Pancreas (tissue), 10 donors: ENCODE measurements around the gene CD59. TPM values are rescaled to one million over a fixed set of nuclear protein-coding genes. Genes with fewer than 3 reads are reported as not detected.

ENCODE experiments used
- ATAC-seq, 4 donors: fragments of 200-7000 bp; cut with Tn5 transposase; one replicate each; pipeline versions ENCODE4 v1.8.0 to v1.9.1; 2020; ENCODE audit warnings: mild to moderate bottlenecking in 4 of 4, moderate library complexity in 4 of 4
- DNase-seq, 6 donors: peaks; one replicate each; pipeline ENCODE4 v3.0.0-alpha.2; 2020
- FAIRE-seq: peaks from 2 replicates; lab custom pipeline; 2012; peaks lifted over from hg19 to GRCh38; lab: Jason Lieb, UNC
- H3K27ac ChIP-seq, 4 donors: fragments of 200-600 bp; sonication (generic); 1 replicate in 3 of 4; 2 replicates in 1 of 4; pipeline versions ENCODE4 v1.5.0 to v1.8.0; 2020
- H3K27me3 ChIP-seq, 4 donors: fragments of 200-600 bp; one replicate each; pipeline ENCODE4 v1.8.0; 2021
- H3K36me3 ChIP-seq, 3 donors: fragments of 200-600 bp; sonication (generic) in 1 of 3; one replicate each; pipeline versions ENCODE4 v1.5.0 to v1.8.0; 2020 to 2021
- H3K4me1 ChIP-seq, 3 donors: fragments of 200-600 bp; one replicate each; pipeline ENCODE4 v1.8.0; 2021
- H3K4me3 ChIP-seq, 4 donors: fragments of 200-600 bp; sonication (generic) in 2 of 4; one replicate each; pipeline versions ENCODE4 v1.5.0 to v1.8.0; 2020 to 2021
- H3K9me3 ChIP-seq, 4 donors: fragments of 200-600 bp; one replicate each; pipeline ENCODE4 v1.8.0; 2021
- CTCF ChIP-seq, 4 donors: fragments of 200-600 bp; sonication (generic) in 3 of 4; IDR thresholded peaks; one replicate each; pipeline versions ENCODE4 v1.5.0 to v1.8.0; 2021; ENCODE audit warnings: antibody characterized with exemption in 4 of 4
- WGBS, 2 donors: extraction: QIAGEN DNeasy Blood & Tissue Kit; methylation state at CpG; one replicate each; pipeline ENCODE4 v1.1.7; 2013; 5-methylcytosine and 5-hydroxymethylcytosine counted together
- intact Hi-C, 3 donors: fragments of 100-400 bp; cut with DNase I; formaldehyde crosslinking; loops; one replicate each; pipeline versions ENCODE4 v1.11.1 to v1.14.2; 2022
- polyA plus RNA-seq, 2 donors: library from polyadenylated mRNA; stranded (reverse); fragments of 200-250 nt; gene quantifications; one replicate each; pipeline ENCODE4 v1.2.3, GENCODE V29; 2013
- total RNA-seq, 6 donors: library from RNA; stranded (reverse); fragmentation: NEBNext Ultra II Directional in 4 of 6; extraction: Animal tissue kit (Norgen Biotek cat#: 25700) in 4 of 6; gene quantifications; one replicate each; pipeline versions ENCODE4 v1.2.1 to v1.2.4, GENCODE V29; 2021 to 2023
- donor health status: healthy with polysubstance abuse.
- donor health status: DM: no; HTN: no; CAD: no; lungs with moderate emphysema.
- donor health status: DM: no; HTN: no; CAD: no.
- donor health status: control.
- donor health status: control.
- donor health status: Bipolar disorder and iron deficiency.
- donor health status: DM: yes; HTN: yes; CAD: no.
- donor health status: DM: no; HTN: no; CAD: no.
- donor health status: DM: no; HTN: no; CAD: no.
- donor health status: DM: yes; HTN: yes; CAD: no.

Gene CD59
- total and polyA plus RNA-seq, 8 donors: 44.4 to 495 (median 170) TPM

- Histone ChIP-seq H3K9me3 (no peaks in the 10 kb centered on the region), H3K27ac (peak overlapping the region; percentile 34 to 81 (median 58)), H3K4me3 (peak overlapping the region; percentile 9 to 55 (median 29)), H3K27me3 (no peaks in the 10 kb centered on the region), H3K36me3 (no peaks in the 10 kb centered on the region), H3K4me1 (peaks cover 17 to 49% (median 24%) of the 10 kb centered on the region in 3 donors)
- FAIRE-seq: no peak
- WGBS, 2 donors: 11 to 14% methylated on average over 7 of the region's 7 CpGs
- ATAC-seq: peak; percentile 16 to 43 (median 26)
- no peak for TF ChIP-seq CTCF (IDR thresholded peaks at IDR 0.05)
- no peak for DNase-seq
- intact Hi-C loops: no loop called here
Observed at GRCh38 chr11:33701302-33702230, 34.7 kb downstream of the CD59 start.

- Histone ChIP-seq H3K9me3 (no peaks in the 10 kb centered on the region), H3K4me3 (peak within 1 kb of the TSS; percentile 9 to 55 (median 29)), H3K27ac (peak within 1 kb of the TSS; percentile 34 to 81 (median 58)), H3K27me3 (no peaks in the 10 kb centered on the region), H3K4me1 (peaks cover 21 to 57% (median 25%) of the 10 kb centered on the region in 3 donors), H3K36me3 (no peaks in the 10 kb centered on the region)
- TF ChIP-seq CTCF (IDR thresholded peaks at IDR 0.05): no peak
- peak; percentile 90 to 96 (median 94) for DNase-seq
- FAIRE-seq: no peak
- intact Hi-C loops: no loop called here
- ATAC-seq: peak; percentile 82 to 92 (median 90)
- 1 to 2% methylated on average over 59 to 72 of the region's 72 CpGs for WGBS, 2 donors
Observed at GRCh38 chr11:33700502-33701271, 35.5 kb downstream of the CD59 start, which contains the start of gene C11orf91. TSS of gene C11orf91 (minus strand) at chr11:33700826. CDS start at chr11:33700740, 86 bp downstream.

GRCh38 chr11:33700063-33700501, 36.1 kb downstream of the CD59 start:
- DNase-seq: peak in 5 of 6 donors; percentile 43 to 85 (median 64)
- TF ChIP-seq CTCF (IDR thresholded peaks at IDR 0.05): no peak
- H3K4me3 ChIP-seq: peak overlapping the region; percentile 9 to 55 (median 29)
- no peak for ATAC-seq
- no peaks in the 10 kb centered on the region for H3K9me3 ChIP-seq
- H3K27ac ChIP-seq: peak overlapping the region in 3 of 4 donors; percentile 34 to 81 (median 71)
- no peaks in the 10 kb centered on the region for H3K27me3 ChIP-seq
- intact Hi-C loops: no loop called here
- FAIRE-seq: no peak
- H3K36me3 ChIP-seq: no peaks in the 10 kb centered on the region
- WGBS, 2 donors: 63 to 64% methylated on average over 20 to 25 of the region's 25 CpGs
- H3K4me1 ChIP-seq: peaks cover 27 to 61% (median 29%) of the 10 kb centered on the region in 3 donors

GRCh38 chr11:33699515-33700062, 36.6 kb downstream of the CD59 start:
- no peaks in the 10 kb centered on the region for H3K9me3 ChIP-seq
- 65% methylated on average over 12 of the region's 12 CpGs for WGBS, 2 donors
- FAIRE-seq (no peak), ATAC-seq (no peak), DNase-seq (peak in 1 of 6 donors; percentile 50)
- intact Hi-C loops: no loop called here
- H3K27me3 ChIP-seq: no peaks in the 10 kb centered on the region
- H3K4me3 ChIP-seq: no peak overlapping the region
- peak overlapping the region in 3 of 4 donors; percentile 10 to 81 (median 71) for H3K27ac ChIP-seq
- no peak for TF ChIP-seq CTCF (IDR thresholded peaks at IDR 0.05)
- H3K36me3 ChIP-seq: no peaks in the 10 kb centered on the region
- peaks cover 32 to 65% (median 34%) of the 10 kb centered on the region in 3 donors for H3K4me1 ChIP-seq
